Measurements from ENCODE around the gene TXNRD1.
"Not testable (repeated sequence)": the region's sequence is repeated elsewhere in the genome, so short reads cannot be mapped to it uniquely, and the experiment has no call there.

The TXNRD1 gene

DNA sequence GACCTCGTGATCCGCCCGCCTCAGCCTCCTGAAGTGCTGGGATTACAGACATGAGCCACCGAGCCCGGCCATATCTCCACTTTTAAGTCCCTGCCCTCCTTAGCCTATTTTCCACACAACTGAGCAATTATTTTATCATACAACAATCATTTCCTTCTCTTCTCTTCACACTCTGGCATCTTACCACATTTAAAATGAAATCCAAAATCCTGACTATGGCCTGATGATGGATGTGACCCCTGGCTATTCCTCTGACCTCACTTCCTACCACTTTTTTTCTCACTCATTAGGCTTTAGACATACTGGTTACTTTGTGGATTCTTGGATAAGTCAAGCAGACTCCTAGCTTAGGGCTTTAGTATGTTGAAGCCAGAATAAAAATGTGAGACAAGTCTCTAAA lies 66.1 kb downstream of the TXNRD1 start:
- no peak for DNase-seq

DNA sequence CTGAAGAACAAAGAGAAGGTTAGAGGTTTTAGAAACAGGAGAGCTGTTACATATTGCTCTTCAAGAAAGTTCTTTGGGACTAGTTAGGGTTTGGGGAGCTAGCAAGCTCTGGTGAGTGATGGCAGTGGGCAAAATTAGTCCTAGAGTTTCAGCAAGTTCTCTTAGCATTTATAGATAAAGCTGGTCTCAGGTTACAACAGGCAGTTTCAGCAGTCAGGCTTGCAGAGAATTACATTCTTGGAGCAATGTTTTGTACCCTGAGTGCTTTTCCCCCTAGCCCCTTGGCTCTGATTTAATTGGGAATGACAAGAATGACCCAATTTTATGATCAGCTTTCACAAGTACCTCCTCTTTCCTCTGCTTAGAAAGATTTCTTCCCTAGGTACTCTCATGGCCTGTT lies 66.5 kb downstream of the TXNRD1 start:
- no peak for DNase-seq

- DNase-seq = no peak
Observed at GRCh38 chr12:104285740-104286515, 70.3 kb downstream of the TXNRD1 start.

DNA sequence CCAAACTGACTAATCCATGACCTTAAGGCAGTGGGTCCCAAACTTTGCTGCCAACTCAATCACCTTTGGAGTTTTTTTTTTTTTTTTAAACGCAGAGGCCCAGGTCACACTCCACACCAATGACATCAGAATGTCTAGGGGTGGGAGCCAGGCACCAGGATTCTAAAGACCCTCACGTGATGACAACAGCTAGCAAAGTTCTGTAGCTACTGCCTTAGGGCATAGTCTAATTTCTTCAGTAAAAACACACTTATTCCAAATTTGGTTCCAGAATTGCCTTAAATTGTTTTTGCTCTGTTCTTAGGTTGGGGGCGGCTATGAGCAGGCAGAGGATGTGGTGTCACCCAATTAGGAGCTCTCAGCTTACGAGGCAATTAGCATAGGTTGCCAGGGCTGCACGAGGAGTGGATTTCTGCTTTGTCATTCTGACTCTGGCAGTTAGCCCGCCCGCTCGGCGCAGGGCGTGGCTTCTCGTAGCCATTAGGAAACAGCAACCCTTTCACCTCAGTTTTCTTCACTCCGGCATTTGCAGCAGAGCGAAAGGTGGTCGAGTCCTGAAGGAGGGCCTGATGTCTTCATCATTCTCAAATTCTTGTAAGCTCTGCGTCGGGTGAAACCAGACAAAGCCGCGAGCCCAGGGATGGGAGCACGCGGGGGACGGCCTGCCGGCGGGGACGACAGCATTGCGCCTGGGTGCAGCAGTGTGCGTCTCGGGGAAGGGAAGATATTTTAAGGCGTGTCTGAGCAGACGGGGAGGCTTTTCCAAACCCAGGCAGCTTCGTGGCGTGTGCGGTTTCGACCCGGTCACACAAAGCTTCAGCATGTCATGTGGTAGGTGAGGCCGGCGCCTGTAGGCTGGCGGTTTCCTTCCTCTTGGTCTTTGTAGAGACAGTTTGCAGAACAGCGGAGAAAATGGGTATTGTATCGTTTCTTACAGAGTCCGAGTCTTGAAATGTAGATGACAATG lies 71.2 kb downstream of the TXNRD1 start:
- peak; percentile 91 for DNase-seq

GRCh38 chr12:104288635-104289274 lies 73.2 kb downstream of the TXNRD1 start:
- peak; percentile 82 for DNase-seq

GRCh38 chr12:104290320-104290719 lies 74.7 kb downstream of the TXNRD1 start:
- no peak for DNase-seq

DNA sequence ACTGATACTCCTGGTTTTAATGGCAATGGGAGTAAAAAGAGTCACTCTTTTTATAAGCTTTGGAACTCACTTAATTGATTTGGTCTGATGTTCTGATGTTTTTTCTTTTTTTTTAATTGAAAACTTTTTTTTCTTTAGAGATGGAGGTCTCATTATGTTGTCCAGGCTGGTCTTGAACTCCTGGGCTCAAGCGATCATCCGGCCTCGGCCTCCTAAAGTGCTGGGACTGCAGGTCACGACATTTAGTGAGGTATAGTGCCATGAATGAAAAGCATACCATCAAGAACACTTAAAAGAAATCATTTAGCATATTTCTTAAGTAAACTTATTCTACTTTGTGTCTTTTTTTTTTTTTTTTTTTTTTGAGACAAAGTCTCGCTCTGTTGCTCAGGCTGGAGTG lies 75.3 kb downstream of the TXNRD1 start:
- no peak for DNase-seq

DNA sequence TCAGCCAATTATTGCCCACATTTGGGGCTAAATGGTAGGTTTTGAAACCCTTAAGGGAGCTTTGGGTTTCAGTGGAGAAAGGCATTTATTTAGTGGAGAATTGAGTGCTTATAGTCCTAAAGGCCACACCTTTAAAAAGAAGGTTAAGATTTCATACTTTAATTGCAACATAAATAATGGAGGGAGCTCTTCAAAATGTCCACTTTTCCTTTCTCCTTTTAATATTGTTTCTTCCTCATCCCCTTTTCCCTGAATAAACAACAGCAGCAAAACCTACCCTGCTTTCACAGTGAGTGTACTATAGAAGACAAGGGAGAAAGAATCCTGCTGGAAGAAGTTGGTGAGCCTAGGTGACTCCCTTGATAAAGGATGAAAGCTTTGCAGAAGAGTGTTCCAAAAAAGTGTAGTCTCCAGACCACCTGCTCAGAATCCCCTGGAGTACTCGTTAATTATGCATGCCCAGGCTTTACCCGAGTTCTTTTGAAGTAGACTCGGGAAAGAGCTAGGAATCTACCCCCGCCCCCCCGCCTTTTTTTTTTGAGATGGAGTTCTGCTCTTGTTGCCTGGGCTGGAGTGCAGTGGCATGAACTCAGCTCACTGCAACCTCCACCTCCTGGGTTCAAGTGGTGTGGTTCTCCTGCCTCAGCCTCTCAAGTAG lies 76.4 kb downstream of the TXNRD1 start:
- DNase-seq = no peak

DNA sequence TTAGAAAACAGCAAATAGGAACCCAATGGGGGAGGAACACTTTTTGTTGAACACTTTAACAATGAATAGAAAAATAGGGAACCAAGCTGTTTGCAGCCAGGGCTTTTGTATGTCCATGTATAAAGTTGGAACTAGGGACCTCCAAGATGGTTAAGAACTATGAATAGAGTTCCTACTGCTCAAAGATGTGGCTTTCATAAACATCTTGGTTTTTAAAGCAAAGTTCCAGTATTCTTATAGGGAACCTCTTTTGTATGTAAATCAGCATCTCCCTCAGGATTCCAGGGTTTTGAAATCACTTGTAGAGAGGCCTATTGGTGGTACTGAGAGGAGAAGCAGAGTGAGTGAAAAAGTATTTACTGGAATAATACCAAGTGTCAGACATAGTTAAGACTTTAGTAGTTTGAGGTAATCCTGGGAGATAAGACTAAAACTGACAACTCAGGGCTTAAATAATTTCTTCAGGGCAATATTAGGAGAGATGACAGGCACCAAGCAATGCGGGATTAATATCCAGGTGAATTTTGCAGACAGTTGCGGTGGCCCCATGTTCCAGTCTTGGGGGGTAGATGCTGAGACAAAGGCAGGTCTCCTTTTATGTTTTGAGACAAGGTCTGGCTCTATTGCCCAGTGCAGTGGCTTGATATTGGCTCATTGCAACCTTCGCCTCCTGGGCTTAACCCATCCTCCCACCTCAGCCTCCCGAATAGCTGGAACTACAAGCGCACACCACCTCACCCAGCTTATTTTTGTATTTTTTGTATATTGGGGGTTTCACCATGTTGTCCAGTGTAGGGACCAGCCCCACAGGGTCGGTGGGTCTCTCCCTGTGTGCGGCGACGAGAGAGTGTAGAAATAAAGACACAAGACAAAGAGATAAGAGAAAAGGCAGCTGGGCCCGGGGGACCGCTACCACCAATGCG lies 77.6 kb downstream of the TXNRD1 start:
- DNase-seq = no peak

DNA sequence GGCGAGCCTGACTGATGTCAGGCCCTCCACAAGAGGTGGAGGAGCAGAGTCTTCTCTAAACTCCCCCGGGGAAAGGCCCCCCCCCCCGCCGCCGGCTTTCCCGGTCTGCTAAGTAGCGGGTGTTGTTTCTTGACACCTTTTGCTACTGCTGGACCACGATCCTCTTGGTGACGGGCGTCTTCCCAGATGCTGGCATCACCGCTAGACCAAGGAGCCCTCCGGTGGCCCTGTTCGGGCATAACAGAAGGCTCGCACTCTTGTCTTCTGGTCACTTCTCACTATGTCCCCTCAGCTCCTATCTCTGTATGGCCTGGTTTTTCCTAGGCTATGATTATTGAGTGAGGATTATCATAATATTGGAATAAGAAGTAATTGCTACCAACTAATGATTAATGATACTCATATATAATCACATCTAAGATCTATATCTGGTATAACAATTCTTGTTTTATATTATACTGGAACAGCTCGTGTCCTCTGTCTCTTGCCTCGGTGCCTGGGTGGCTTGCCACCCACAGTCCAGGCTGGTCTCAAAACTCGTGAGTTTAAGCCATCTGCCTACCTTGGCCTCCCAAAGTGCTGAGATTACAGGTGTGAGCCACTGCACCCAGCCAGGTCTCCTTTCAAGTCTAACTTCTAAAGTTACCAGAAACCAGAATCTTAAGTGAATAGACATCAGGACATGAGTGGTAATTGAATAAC lies 78.7 kb downstream of the TXNRD1 start:
- DNase-seq = not testable (repeated sequence)

- no peak for DNase-seq
Observed at GRCh38 chr12:104294927-104295668, 79.5 kb downstream of the TXNRD1 start.

DNA sequence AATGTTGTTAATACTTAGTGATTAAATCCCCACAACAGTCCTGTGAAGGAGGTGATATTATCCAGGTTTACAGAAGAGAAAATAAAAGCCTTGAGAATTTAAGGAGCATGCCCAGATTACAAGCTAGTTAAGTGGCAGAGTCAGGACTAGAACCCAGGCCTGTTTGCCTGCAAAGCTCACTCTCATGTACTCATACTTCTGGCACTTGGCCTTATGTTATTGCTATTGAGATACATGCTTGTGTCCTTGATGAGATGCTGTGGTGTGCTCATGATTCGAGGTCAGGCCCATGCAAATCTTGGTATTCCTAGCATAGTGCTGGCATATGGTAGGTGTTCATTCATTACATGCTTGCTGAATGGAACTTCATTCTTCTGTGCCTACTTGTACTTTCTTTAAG lies 80.4 kb downstream of the TXNRD1 start:
- no peak for DNase-seq

GRCh38 chr12:104296718-104297117 lies 81.1 kb downstream of the TXNRD1 start:
- DNase-seq = no peak

DNA sequence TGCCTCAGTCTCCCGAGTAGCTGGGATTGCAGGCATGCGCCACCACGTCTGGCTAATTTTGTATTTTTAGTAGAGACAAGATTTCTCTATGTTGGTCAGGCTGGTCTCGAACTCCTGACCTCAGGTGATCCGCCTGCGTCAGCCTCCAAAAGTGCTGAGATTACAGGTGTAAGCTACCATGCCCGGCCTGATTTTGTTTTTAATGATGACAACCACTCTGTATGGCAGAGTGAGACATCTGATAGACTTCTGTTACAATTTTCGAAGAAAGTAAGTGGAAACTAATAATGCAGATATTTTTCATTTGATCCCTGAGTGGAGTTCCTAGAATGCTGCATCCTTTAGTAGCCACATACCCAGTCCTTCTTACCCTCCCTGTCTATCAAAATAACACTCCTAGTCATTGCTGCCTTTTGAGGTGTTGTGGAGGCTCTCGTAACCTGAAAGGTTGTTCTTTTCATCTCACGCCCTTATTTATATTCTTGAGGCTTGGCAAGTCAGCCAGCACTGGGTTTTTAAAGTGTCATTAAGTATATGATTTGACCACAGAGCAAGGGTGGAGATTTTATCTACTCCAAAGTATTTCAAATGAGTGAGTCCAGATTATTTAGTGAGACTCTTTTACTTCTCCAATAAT lies 82.0 kb downstream of the TXNRD1 start:
- no peak for DNase-seq

GRCh38 chr12:104299842-104300481 lies 84.4 kb downstream of the TXNRD1 start:
- DNase-seq = no peak

- no peak for DNase-seq
Observed at GRCh38 chr12:104303538-104304151, 88.1 kb downstream of the TXNRD1 start, which contains the start of gene EID3. Gene EID3, plus strand, starts transcription at chr12:104303739. Its CDS starts 196 bp downstream, at chr12:104303935.

DNA sequence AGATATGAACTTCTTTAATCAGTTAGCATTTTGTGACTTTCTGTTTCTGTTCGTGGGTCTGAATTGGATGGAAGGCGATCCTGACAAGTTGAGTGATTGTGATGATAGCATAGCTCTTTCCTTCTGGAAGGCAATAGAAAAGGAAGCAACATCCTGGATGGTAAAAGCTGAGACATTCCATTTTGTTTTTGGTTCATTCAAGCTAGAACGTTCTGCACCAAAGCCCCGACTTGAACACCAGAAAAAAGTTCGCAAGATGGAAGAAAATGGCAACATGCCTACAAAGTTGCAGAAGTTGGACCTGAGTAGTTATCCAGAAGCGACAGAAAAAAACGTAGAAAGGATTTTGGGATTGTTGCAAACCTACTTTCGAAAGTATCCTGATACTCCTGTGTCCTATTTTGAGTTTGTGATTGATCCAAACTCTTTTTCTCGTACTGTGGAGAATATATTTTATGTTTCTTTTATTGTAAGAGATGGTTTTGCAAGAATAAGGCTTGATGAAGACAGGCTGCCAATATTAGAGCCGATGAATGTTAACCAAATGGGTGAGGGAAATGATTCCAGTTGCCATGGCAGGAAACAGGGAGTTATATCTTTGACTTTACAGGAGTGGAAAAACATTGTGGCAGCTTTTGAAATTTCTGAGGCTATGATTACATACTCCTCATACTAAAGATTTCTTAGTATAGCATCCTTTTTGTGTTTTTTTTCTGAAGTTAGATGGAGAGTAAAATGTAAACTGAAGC lies 88.9 kb downstream of the TXNRD1 start:
- no peak for DNase-seq

DNA sequence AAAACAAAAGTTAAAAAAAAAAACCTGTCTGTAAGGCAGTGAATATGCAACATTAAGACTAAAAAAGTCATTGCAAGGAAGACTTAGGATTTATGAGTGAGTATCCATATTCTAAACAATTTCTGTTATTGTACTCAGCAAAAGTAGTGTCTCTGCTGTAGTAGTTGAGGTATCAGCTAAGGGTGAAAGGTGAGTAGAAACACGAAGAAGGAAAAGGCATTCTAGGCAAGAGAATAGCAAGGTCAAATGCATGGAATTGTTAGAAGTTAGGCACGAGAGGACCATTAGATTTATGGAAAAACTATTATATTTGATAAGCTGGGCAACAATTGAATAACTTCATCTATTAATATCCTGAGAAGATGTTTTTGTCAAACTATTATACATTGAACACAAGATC lies 89.8 kb downstream of the TXNRD1 start:
- DNase-seq = no peak
